ENCODE data around the gene ADGRG4. TPM values are rescaled to one million over a fixed set of nuclear protein-coding genes. Genes with fewer than 3 reads are reported as not detected.

Gene ADGRG4
- total and polyA plus RNA-seq, 4 donors = under 0.01 TPM; not detected in 3

Other genes starting within 250 kb of the ADGRG4 start
- gene FHL1, start 153.4 kb upstream of the ADGRG4 start, total RNA-seq = 10 to 100 TPM in 1 of 2 donors, 1 to 10 TPM in 1; 8.8 to 18.7 TPM
- gene FHL1, start 153.4 kb upstream of the ADGRG4 start, polyA plus RNA-seq = 10 to 100 TPM; 11.3 to 20.2 TPM
- gene MAP7D3, start 49.6 kb upstream of the ADGRG4 start, total RNA-seq = 1 to 10 TPM; 1.6 to 4.4 TPM
- 1 to 10 TPM; 2.8 to 3.5 TPM for gene MAP7D3, start 49.6 kb upstream of the ADGRG4 start, polyA plus RNA-seq
- not detected for gene BRS3, start 187.0 kb downstream of the ADGRG4 start, total RNA-seq
- gene BRS3, start 187.0 kb downstream of the ADGRG4 start, polyA plus RNA-seq = not detected
- gene HTATSF1, start 196.6 kb downstream of the ADGRG4 start, total RNA-seq = 10 to 100 TPM; 14.9 to 35.7 TPM
- 10 to 100 TPM; 12.5 to 13.3 TPM for gene HTATSF1, start 196.6 kb downstream of the ADGRG4 start, polyA plus RNA-seq
- not detected for gene VGLL1, start 231.3 kb downstream of the ADGRG4 start, total RNA-seq
- not detected for gene VGLL1, start 231.3 kb downstream of the ADGRG4 start, polyA plus RNA-seq